Measurements from ENCODE around the gene RBMS1. TPM values are rescaled to one million over a fixed set of nuclear protein-coding genes. Genes with fewer than 3 reads are reported as not detected.
A peak's percentile ranks its signal among the peaks of the same experiment; 100 is the strongest.

The RBMS1 gene
- total RNA-seq, 1 donor from 2014 or later, result 131 TPM

- no peak for DNase-seq (ENCODE audit: low spot score)
These were observed 84.1 kb downstream of the RBMS1 start for GRCh38 chr2:160409480-160409879.

DNA sequence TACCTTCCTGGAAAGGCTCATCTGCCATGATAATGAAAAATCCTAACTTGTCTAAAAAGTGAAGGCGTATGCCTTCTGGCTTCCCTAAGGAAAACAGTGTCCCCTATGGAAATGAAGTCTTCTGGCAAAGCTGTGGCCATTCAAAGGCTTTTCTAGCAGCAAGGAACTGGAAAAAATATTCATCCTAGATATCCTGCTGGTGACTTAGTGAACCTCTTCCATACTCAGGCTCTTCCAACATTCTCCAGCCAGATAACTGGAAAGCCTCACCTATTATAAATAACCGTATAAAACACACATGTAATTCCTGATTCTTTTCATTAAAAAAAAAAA is 84.7 kb downstream of the RBMS1 start:
- DNase-seq (ENCODE audit: low spot score), result no peak

DNA sequence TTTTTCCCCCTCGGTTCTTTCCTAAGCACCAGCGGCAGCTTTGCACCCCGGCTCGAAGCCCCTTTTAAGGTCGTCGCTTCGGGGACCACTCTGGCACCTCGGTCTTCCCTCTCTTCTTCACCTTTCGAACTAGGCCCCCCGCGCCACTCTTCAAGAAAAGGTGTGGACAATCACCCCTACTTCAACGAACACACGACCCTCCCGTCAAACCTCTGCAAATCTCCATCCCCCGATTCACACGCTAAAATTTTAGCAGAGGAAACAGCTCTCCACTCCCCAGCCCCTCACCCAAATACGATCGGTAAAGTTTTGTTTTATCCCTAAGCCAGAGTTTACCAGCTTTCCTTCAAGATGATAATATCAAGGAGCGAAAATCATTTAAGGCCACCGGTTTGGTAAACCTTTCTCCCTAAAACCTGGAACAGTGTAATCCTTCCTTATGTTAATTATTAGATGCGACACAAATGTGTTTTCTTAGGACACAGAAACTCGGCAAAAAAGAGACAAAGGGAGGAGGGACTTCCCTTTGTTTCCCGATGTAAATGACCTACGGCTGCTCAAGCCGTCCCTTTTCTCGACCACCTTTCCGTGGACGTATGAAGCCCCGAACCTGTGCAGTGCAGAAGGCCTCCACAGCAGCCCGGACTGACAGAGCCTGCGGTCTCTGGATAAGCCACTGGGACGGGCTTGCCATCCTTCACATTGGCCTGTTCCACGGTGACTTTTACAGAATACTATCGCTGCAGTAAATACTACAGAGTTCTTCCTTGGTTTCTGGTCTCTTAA is 85.2 kb downstream of the RBMS1 start:
- peak; percentile 77 for DNase-seq (ENCODE audit: low spot score)

DNA sequence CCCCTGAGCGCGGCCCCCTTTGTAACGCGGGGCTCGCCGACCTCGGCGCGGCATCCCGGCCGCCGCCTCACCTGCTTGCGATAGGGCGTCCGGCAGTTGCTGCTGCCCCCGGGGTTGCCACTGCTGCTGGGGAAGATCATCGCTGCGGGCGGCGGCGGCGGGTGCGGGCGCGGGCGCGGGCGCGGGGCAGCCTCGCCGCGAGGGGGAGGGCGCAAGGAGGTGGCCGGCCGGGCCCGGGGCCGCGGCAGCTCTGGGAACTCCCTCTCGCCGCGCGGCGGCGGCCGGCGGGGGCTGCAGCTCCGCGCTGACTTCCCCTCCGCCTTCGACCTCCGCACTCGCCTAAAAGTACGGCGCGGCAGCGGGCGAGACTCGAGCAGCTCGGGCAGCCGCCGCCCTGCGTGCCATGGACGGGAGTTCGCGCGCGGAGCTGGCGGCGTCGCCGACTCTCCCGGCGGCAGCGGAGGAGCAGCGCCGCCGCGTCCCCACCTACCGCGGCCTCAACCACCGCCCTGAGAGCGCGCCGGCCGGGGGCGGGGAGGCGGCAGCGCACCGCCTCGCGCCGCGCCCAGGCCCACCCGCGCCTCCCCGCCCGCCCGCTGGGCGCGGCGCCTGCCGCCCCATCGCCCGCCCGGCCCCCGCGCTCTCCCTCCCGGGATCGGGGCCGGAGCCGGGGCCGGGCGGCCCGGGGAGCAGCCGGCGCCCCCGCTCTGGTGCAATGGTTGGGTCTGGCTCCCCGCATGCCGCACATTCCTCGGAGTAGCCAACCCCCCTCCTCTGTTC is 86.0 kb downstream of the RBMS1 start:
- peak; percentile 74 for DNase-seq (ENCODE audit: low spot score)

- DNase-seq (ENCODE audit: low spot score), result peak; percentile 87
These were observed 86.8 kb downstream of the RBMS1 start for GRCh38 chr2:160406591-160407392.

- DNase-seq (ENCODE audit: low spot score), result peak; percentile 42
These were observed 88.3 kb downstream of the RBMS1 start for GRCh38 chr2:160405077-160405867.

DNA sequence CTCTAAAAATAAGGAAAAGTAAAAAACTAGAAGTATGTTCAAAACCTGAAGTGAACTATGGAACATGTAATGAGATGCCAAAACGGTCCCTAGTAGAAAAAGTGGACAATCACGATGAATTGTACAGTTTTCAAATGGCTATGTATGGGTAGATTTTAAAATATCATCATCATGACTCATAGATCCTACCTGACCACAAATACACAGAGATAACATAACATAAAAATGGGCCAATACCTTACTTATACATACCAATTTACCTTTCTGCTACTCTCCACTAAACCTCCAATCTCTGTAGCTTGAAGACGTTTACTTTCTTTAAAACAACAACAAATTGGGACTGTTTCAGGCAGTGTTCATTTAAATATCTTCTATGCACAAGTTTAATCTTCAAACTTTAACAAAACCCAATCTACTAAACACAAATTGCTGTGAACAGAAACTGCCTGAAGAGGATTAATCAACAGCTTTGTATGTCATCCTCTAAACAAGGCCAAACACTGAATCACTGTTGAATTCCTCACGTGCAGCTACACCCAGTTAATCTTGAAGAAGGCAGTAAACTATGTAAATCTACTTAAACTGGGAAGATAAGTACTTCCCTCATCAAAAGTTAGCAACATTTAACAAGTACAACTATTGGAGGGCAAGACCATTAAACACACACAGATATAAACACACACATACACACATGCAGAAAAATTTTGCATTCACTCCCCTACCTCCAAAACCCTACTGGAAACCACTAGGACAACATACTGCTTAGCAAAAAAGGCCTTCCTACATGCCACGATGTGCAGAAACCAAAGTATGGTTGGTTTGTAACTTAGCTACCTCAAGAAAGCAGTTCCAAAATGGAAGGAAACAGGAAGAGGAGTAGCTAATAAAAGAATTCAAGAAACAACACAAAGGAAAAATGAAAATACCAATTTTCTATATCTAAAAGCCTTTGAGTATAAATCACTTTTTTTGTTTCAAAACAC is 90.3 kb downstream of the RBMS1 start:
- no peak for DNase-seq (ENCODE audit: low spot score)

DNA sequence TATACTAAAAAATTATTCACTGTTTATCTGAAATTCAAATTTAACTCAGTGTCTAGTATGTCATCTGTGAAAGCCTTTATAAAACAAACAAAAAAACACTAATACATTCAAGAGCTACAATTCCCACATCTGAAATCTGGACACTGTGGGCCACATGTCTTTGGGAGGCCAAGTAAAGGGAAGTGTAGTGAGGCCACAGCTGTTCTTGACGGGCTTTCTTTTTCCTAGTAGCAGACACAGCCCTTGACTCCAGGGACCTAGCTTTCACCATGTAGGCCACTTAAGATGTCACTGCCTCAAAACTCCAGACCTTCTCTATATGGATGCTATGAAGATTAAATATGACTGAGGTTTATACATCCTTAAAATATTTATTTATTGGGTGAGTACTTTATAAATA is 91.1 kb downstream of the RBMS1 start:
- no peak for DNase-seq (ENCODE audit: low spot score)

DNA sequence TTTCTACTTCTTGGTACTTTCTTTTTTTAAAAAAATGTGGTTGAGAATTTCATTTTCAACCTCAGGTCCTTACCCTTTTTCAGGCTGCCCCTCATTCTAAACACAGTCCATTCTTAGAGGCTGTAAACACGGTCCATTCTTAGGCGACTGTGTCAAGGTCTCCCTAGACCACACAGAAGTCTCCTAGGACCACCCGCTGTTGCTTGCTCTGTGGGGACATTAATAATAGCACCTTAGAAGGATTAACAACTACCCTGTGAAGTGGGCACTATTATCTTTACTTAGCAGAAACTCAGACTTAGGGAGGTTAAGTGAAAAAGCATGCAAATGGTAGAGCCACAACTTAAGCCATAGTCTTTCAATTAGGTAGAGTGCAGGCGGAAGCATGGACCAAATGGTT is 91.7 kb downstream of the RBMS1 start:
- DNase-seq (ENCODE audit: low spot score), result no peak

DNA sequence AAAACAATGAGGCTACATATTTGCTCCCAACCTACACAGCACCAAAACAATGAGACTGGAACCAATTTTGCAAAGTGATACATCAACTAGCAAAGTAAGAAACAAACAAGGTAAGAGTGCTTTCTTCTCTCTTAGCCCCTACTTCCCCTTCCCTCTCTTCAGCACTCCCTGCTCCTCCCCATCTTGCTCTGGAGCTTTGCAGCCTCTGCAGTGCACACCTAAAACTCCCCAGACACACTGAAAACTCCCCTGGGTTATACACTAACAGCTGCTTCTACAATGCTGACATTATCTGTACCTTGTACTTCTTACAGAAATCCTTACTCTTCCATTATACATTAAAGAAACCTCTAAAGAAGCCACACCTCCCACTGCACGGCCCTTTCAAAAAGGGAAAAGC is 93.7 kb downstream of the RBMS1 start:
- no peak for DNase-seq (ENCODE audit: low spot score)

DNA sequence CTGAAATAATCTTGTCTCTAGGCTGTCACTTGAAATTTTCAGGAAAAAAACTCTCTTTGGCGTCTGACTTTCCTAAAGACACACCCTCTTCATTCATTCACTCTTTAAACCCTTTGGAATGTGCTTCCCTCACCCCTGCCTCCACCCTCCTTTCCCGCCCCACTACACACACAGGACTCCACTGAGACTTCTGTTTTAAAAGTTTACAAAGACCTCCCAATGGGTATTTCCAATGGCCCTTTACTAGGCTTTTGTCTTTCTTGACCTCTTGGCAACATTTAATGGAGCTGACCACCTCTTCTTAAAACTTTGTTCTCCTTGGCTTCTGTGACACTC is 96.1 kb downstream of the RBMS1 start:
- DNase-seq (ENCODE audit: low spot score), result peak; percentile 33

GRCh38 chr2:160394153-160394552 is 99.5 kb downstream of the RBMS1 start:
- DNase-seq (ENCODE audit: low spot score), result no peak

- DNase-seq (ENCODE audit: low spot score), result no peak
These were observed 101.4 kb downstream of the RBMS1 start for GRCh38 chr2:160392201-160392600.

GRCh38 chr2:160390544-160391455 is 102.8 kb downstream of the RBMS1 start:
- no peak for DNase-seq (ENCODE audit: low spot score)

GRCh38 chr2:160389875-160390274 is 103.7 kb downstream of the RBMS1 start:
- DNase-seq (ENCODE audit: low spot score), result no peak

DNA sequence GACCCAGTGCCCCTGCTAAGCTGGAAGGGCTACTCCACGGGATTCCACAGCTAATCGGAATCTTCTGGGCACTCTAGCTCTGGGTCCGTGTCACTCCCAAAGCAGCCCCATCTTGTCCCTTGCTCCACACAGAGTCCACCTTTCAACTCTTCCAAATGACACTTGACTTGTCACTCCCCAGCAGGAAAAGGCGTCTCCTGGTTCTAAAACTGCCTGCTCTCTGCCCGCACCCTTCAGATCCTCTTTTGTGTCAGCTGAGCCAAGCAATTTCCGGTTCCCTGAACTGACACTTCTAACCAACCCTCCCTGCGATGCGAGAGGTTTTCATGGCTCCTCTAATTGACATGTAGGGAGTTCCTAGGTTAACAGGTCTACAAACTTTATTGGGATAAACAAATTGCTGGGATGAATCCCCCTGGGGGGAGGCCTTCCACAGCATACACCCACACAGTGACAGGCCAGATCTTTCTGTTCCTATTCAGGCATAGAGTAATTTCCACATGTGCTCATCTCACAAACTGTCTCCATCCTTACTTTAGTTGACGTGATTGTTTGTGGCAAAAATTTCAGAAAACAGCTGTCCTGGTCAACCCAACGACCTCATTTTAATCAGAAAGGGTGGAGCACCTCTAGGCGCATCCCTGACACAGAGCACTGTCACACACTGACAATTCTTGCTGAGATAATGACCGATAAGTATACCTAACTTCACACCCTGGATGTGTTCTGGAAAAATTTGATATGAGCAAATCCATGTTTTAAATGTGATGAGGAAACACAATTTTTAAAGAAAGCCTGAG is 104.9 kb downstream of the RBMS1 start:
- DNase-seq (ENCODE audit: low spot score), result peak; percentile 48

GRCh38 chr2:160387558-160388262 is 105.9 kb downstream of the RBMS1 start:
- peak; percentile 90 for DNase-seq (ENCODE audit: low spot score)

DNA sequence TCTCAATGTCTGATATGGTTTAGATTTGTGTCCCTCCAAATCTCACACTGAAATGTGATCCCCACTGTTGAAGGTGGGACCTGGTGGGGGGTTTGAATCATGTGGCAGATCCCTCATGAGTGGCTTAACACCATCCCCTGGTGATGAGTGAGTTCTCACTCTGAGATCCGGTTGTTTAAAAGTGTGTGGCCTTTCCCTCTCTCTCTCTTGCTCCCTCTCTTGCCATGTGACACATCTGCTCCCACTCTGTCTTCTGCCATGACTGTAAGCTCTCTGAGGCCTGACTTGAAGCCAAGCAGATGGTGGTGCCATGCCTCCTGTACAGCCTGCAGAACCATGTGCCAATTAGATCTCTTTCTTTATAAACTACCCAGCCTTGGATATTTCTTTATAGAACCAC is 108.8 kb downstream of the RBMS1 start:
- no peak for DNase-seq (ENCODE audit: low spot score)

Data from umbilical cord (tissue), 2 donors.